Medulla oblongata (tissue), 1 donor: Measurements from ENCODE around the gene GART.
"Not testable (repeated sequence)": the region's sequence is repeated elsewhere in the genome, so short reads cannot be mapped to it uniquely, and the experiment has no call there.

Experiments used
- DNase-seq: peaks from one replicate; pipeline ENCODE4 v3.0.0-alpha.2; 2015; ENCODE audit errors: extremely low spot score

GART gene

DNA sequence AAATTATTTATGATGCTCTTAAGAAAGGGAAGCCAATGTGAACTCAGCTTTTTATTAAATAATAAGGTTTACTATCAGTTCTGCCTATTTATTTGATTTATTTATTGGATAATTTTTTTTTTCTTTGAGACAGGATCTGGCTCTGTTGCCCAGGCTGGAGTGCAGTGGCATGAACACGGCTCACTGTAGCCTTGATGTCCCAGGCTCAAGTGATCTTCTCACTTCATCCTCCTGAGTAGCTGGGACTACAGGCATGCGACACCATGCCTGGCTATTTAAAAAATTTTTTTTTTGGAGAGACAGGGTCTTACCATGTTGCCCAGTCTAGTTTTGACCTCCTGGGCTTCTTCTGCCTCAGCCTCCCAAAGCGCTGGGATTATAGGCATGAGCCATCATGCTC lies 29.4 kb downstream of the GART start:
- no peak for DNase-seq

DNA sequence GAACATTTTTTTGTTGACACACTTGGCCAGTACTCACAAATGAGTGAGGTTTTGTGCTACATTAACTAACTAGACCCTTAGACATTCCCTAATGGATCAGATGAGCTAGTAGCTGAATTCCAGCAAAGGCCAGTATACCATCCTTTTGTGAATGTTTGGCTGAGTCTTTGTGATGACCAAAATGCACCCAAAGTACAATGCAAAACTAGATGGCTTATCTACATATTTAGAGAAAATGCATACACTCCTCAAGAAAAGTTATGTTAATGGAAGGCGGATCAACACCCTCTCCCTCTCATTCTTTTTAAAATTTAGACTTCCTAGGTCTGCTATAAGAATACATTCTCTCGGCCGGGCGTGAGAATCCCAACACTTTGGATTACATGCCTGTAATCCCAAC lies 30.3 kb downstream of the GART start:
- no peak for DNase-seq

DNA sequence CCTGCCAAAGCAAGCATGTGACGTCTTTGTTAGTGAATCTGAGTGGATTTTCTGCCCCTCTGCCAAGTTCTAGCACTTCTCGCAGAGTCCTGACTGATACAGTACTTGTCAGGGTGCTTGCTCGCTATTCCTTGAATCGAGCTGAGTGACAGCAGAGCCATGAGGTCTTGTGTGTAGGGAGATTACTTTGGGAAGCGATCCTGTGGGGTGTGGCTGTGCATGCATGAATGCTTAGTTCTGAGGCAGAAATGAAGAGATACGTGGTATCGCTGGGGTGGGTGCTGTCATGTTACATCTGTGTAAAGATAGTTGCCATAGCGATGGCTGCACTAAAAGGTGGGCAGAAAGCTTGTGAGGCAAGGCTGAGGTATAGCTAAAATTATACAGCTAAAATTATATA lies 31.1 kb downstream of the GART start:
- no peak for DNase-seq

DNA sequence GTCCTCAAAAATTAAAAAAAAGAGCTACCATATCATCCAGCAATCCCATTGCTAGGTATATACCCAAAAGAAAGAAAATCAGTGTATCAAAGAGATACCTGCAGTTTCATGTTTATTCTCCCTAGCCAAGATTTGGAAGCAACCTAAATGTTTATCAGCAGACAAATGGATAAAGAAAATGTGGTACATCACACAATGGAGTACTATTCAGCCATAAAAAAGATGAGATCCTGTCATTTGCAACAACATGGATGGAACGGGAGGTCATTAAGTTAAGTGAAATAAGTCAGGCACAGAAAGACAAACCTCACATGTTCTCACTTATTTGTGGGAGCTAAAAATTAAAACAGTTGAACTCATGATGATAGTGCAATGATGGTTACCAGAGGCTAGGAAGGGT lies 34.9 kb downstream of the GART start:
- DNase-seq, result not testable (repeated sequence)

DNA sequence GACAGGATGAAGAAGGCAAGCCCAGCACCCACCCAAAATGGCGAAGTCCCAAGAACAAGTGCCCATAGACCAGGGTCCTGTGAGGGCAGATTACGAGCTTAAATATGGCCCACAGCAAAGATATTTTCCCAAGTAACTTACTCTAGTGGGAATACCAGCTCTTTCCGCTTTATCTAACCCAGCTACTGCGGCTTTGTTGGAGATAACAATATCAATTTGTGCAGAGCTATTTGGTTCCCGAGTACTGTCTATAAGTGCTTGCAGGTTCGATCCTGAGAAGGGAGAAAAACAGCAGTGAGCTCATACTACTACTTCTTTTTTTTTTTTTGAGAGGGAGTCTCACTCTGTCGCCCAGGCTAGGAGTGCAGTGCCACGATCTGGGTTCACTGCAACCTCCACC lies 36.1 kb downstream of the GART start:
- DNase-seq, result no peak

DNA sequence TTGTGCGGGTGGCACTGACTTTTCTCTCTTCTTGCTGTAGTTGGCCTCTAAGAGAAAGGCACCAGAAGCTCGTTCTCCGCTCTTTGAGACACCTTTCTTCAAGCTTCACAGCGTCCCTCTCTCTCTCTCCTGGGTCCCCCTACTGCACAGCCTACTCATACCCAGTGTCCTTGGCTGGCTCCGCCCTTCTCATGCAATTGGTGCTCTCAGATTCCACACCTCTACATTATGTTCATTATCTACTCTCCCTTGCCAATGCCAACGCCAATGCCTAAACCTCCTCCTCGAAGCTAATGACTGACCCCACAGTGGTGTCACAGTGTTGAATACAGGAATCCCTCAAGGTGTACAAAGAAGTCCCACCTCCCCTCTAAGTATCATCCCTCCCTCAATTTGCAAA lies 45.6 kb downstream of the GART start:
- no peak for DNase-seq

DNA sequence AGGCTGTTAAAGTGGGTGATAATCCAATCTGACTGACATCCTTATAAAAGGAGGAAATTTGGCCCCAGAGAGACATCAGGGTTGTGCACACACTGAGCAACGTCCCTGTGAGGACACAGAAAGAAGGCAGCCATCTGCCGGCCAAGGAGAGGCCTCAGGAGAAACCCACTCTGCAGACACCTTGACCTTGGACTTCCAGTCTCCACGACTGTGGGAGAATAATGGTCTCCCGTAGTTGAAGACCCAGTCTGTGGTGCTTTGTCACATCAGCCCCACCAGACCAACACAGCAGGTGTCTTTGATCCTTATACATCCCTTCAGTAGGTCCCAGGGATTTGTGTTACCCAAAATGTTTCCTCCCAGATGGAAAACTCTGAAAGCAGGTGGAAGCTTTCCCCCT lies 46.2 kb downstream of the GART start:
- no peak for DNase-seq

DNA sequence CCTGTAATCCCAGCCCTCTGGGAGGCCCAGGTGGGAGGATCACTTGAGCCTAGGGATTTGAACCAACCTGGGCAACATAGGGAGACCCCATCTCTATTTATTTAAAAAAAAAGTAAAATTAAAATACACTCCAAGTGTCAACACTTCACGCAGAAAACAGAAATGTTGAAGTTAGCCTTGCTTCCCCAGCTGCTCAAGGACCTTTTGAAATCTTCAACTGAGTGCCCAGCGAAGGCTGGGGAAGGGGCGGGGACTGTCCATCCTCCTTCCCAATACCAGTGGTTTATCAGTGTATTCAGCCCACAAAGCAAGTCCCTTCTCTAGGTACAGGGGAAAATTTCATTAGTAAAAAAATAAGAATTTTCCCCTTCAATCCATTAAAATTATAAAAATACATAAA lies 48.2 kb downstream of the GART start:
- DNase-seq, result no peak

DNA sequence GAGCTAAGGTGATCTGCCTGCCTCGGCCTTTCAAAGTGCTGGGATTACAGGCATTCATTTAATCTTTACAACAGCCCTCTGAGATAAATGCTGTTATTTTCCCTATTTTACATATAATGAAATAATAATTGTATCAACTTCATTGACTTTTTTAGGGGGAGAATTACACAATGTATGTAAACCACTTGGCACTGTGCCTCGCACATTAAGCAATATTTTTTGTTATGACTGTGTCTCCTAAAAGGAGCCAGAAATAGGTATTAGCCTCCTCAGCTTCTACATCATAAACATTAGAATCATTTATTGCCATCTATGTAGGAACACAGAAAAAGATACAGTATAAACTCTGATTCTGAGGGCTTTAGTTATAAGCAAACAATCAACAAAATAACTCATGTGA lies 49.3 kb downstream of the GART start:
- DNase-seq, result no peak

DNA sequence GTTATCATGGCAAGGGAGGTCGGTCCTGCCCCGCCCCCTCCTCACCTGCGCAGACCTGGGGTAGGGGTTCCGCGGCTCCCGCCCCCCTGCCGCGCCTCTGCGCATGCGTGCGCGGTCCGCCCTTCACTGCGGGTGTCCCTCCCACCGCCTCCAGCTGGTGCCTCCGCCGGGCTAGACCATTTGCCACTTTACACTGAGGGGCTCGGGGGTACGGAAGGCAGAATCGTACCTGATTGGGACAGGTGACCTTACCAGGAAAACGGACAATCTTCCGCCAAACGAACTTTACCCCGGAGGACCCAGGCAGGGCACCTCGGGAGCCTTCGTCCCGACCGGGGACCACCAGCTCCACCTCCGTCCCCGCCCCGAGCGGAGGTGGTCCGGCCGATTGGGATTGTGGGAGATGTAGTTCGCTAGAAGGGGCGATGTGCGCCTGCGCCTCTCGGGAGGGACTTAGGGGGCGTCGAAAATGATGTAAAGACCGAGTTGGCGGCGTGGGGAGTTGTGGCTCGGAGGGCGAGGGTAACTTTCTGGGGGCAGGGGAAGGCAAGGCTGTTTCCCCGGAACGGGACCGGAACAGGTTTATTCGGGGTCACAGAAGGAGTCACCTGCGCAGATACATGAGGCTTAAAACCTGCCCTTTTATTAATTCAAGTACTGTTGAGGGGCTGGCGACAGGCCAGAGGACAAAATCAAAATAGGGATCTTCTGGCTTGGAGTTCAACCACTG lies 50.4 kb downstream of the GART start, which contains the start of gene DNAJC28:
Gene DNAJC28, minus strand, starts transcription at position 344 of the 730 bp plus-strand sequence. CDS start 2,323 bp downstream, outside the sequence.
- DNase-seq, result peak; percentile 97

DNA sequence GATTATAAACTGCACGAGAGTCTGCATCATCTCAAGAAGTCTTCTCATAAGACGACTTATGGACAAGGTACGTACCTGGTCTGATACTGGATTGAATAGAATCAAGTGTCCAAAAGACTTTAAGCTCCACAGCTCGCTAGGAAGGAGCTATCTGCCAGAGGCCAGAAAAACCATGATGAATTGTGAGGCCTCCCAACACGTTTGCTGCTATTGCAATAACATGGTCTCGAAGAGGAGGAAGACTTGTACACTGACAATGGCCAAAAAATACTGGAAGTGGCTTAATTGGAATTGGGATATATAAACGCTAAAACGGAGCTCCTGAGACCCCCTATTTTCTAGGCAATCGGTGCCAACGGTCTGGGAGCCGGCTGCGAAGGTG lies 50.9 kb downstream of the GART start:
- DNase-seq, result peak; percentile 27

DNA sequence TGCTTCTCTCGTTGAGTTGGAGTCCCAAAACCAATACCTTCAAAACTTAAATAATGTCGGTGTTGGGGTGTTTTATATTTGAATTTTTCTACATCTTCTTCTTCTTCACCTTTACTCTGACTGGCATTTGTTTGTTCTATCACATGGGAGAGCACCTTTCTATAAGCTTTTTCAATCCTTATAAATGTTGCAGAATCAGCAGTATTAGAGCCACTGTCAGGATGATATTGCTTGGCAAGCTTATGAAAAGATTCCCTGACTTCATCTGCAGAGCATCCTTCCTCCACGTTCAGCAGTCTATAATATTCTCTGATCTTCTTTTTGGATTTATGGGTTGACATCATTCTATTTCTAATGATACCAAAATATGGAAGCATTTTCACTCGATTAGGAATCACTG lies 53.0 kb downstream of the GART start:
- no peak for DNase-seq

DNA sequence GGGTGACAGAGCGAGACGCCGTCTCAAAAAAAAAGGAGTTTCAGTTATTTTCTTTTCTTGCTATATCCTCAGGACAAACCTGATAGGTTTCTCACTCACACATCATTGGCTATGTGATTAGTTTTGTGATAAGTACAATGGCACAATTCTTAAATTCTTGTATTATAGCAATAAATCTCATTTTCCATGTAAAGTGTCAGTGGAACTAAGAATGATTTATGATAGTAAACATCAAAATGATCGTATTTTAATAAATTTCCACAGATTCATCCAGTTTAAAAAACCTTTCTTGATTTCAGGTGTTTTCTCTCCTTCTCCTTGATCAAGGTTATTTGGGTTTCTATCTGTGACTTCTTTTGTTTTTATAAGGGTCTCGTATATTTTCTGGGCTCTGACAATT lies 53.9 kb downstream of the GART start:
- no peak for DNase-seq

DNA sequence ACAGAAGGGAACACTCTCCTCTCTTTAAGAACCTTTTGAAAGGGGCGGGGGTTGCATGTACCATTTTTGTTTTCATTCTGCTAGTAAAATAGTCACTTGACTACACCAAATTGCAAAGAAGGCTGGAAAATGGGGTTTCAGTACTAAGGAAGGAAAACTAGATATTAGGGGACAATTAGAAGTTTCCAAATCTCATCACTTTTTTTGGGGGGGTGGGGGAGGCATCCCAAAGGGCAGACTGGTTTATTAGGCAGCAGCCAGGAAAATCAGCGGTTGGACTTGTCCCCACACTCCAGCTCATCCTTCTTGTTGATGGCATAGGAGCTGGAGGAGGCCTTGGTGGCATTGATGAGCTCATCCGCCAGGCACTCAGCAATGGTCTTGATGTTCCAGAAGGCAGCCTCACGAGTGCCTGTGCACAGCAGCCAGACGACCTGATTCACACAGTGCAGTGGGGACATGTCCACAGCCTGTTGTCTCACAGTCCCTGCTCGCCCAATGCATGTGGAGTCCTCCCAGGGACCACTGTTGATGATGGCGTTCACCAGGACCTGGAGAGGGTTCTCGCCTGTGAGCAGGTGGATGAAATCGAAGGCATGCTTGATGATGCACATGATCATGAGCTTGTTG lies 60.5 kb downstream of the GART start:
- no peak for DNase-seq

DNA sequence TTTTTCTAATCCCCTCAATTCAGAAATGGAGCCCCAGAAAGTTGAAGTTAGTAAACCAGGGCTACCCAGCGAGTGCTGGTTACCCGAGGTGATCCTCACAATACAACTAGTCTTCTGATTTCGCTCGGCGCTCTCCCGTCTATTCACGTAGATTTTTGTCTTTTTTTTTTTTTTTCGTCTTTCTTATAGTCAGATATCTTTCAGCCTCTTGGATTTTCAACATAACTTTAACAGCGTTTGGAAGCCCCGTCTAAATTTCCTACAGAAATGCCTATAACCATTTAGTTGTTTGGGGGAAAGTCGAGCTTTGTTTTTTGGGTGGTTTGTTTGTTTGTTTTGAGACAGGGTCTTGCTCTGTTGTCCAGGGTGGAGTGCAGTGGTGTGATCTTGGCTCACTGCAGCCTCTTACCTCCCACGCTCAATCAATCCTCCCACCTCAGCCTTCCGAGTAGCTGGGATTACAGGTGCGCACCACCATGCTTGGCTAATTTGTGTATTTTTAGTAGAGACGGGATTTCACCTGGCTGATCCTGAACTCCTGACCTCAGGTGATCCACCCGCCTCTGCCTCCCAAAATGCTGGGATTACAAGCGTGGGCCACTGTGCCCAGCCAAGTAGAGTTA lies 61.3 kb downstream of the GART start:
- DNase-seq, result no peak

DNA sequence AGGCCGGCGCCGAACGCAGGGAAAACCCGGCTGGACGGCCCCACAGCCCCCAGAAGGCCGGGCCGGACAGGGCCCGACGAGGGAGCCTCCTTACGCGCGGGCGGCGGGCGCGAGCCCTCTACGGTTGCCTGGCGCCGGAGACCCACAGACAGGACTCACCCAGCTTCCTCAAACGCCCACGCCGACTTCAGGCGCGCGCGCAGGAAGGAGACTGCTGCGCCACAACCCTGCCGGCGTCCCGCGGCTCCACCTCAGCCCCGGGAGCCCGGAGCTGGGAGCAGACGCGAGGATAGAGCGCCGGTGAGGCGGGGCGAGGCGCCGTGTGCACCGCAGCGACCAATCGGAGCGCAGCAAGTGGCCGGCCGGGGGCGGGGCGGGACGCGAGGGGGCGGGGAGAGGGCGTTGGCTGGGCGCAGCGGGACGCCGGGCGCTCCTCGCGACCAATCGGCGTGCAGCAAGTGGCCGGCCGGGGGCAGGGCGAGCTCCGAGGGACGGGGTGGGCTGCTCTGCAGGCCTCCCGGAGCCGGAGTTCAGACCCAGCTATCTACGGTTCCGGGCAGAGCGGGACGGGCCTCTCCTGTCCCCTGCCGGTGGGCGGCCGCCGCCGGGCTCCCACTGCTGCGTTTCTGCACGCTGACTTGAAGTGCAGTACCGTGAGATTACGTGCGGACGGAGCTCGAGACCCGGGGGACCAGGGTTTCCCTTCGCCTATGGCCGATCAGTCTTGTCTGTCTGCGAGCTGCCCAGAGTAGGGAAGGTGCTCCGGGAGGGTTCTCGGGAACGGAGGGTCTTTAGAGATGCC lies 62.0 kb downstream of the GART start, which contains the start of gene TMEM50B:
Gene TMEM50B, minus strand, starts transcription at position 296 of the 802 bp plus-strand sequence. CDS start 11,089 bp downstream, outside the sequence.
- DNase-seq, result peak; percentile 96

DNA sequence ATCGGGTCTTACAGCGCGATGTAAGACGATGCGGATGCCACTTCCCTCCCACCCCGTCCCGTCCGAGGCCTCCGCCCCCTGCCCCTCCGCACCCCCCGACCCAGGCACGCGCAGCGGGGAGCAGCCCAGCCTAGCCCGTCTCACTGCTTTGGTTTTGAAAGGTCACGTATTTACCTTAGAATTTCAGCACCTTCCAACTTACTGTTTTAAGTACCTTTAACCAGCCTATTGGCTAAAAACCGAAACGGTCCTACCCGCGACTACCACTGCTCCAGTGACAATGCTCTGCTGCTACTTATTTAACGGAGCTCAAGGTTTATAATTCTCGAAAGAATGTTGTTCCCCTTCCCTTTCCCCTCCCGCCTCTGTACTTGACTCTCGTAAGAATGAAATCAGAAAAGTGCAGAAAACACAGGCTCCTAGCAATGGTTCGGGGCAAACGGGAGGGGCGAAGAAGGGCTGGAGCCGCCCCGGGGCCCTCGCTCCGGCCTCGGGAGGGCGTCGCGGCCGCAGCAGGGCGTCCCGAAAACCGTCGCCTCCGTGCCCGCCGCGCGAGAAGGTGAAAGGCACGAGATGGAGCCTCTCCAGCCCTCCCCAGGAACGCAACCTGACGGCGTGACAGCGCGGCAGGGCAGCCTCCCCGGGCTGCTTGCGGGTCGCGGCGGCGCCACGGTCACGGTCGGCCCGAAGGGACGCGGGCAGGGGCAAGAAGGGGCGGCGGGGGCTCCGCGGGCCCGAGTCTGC lies 62.8 kb downstream of the GART start:
- peak; percentile 28 for DNase-seq

DNA sequence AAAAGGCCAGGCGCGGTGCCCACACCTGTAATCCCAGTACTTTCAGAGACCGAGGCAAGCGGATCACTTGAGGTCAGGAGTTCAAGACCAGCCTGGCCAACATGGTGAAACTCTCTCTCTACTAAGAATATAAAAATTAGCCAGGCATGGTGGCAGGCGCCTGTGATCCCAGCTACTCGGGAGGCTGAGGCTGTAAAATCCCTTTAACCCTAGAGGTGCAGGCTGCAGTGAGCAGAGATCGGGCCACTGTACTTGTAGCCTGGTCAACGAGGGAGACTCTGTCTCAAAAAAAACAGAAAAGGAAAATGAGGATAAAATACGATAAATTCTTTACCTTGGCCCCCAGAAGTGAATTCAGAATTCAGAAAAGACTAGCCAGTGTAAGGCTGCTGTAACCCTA lies 63.7 kb downstream of the GART start:
- no peak for DNase-seq

DNA sequence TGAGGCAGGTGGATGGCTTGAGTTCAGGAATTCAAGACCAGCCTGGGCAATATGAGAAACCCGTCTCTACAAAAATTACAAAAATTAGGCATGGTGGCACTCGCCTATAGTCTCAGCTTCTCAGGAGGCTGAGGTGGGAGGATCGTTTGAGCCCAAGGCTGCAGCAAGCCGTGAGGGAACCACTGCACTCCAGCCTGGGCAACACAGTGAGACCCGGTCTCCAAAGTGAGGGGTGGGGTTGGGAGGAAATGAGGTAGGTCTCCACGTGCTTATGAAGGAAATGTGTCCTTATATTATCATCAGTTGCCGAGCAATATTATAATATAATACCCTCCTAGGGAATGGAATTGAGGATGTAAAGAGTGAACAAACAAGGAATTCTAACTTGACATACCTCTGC lies 64.9 kb downstream of the GART start:
- DNase-seq, result no peak

DNA sequence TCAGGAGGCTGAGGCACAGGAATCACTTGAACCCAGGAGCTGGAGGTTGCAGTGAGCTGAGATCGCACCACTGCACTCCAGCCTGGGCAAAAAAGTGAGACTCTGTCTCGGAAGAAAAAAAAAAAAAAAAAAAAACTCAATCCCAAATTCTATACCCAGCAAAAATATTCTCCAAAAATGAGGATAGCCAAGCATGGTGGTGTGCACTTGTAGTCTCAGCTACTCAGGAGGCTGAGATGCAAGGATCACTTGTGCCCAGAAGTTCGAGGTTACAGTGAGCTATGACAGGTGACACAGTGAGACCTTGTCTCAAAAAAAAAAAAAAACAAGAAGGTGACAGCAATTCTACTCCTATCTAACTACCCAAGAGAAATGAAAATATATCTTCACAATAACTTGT lies 68.6 kb downstream of the GART start:
- DNase-seq, result no peak

DNA sequence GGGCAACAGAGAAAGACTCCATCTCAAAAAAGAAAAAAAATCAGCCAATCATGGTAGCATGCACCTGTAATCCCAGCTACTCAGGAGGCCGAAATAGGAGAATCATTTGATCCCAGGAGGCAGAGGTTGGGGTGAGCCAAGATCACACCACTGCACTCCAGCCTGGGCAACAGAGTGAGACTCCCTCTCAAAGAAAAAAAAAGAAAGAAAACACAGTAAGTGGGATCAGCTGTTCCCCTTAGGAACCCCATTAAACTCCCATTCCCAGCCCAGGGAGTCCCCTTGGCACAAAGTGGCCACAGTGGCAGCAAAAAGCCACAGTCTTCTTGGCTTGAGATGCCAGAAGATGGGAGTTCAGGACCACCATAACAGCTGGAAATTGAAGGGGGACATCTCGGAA lies 71.2 kb downstream of the GART start:
- no peak for DNase-seq
